Measurements from ENCODE around the gene TSR3. TPM values are rescaled to one million over a fixed set of nuclear protein-coding genes. Genes with fewer than 3 reads are reported as not detected.

TSR3 gene
- total and polyA plus RNA-seq, 12 donors: 41.5 to 83.4 (median 56.0) TPM

GRCh38 chr16:1335211-1335971 is 16.3 kb downstream of the TSR3 start:
- TF ChIP-seq CTCF (IDR thresholded peaks at IDR 0.05): no peak
- Histone ChIP-seq H3K4me1 (peaks cover 11 to 39% (median 31%) of the 10 kb centered on the region in 9 donors), H3K9me3 (peaks cover 0 to 3% (median 0%) of the 10 kb centered on the region in 11 donors), H3K27ac (no peak overlapping the region), H3K27me3 (peaks cover 16 to 62% (median 35%) of the 10 kb centered on the region in 7 donors), H3K4me3 (no peak overlapping the region), H3K36me3 (no peaks in the 10 kb centered on the region)
- WGBS, 2 donors: 59 to 65% methylated on average over 16 of the region's 16 CpGs
- ATAC-seq (no peak), DNase-seq (no peak)
- intact Hi-C loops (cut with DNase I): no loop called here

- WGBS, 2 donors: 40 to 43% methylated on average over 9 of the region's 9 CpGs
- TF ChIP-seq CTCF (IDR thresholded peaks at IDR 0.05): no peak
- Histone ChIP-seq H3K4me3 (peak overlapping the region in 3 of 10 donors; percentile 42 to 62 (median 52)), H3K9me3 (peaks cover 0 to 6% (median 0%) of the 10 kb centered on the region in 11 donors), H3K36me3 (no peaks in the 10 kb centered on the region), H3K27me3 (peaks cover 16 to 66% (median 35%) of the 10 kb centered on the region in 7 donors), H3K4me1 (peaks cover 11 to 39% (median 31%) of the 10 kb centered on the region in 9 donors), H3K27ac (no peak overlapping the region)
- intact Hi-C loops (cut with DNase I): no loop called here
- ATAC-seq (no peak), DNase-seq (no peak)
Observed at GRCh38 chr16:1334739-1335138, 16.9 kb downstream of the TSR3 start.

- 2 to 3% methylated on average over 71 to 73 of the region's 78 CpGs for WGBS, 2 donors
- intact Hi-C loops (cut with DNase I): no loop called here
- Histone ChIP-seq H3K27ac (peak overlapping the region in 4 of 10 donors; percentile 46 to 89 (median 76)), H3K36me3 (no peaks in the 10 kb centered on the region), H3K4me1 (peaks cover 11 to 39% (median 31%) of the 10 kb centered on the region in 9 donors), H3K4me3 (peak overlapping the region; percentile 33 to 64 (median 54)), H3K27me3 (peaks cover 16 to 66% (median 35%) of the 10 kb centered on the region in 7 donors), H3K9me3 (peaks cover 0 to 6% (median 0%) of the 10 kb centered on the region in 11 donors)
- TF ChIP-seq CTCF (IDR thresholded peaks at IDR 0.05): no peak
- ATAC-seq (no peak), DNase-seq (no peak)
Observed at GRCh38 chr16:1333854-1334700, 17.6 kb downstream of the TSR3 start.

GRCh38 chr16:1333149-1333812 is 18.4 kb downstream of the TSR3 start, which contains the start of gene BAIAP3:
Gene BAIAP3, plus strand, starts transcription at chr16:1333645. Its CDS starts 4,905 bp downstream, at chr16:1338550.
- TF ChIP-seq CTCF (IDR thresholded peaks at IDR 0.05): no peak
- intact Hi-C loops (cut with DNase I): no loop called here
- H3K4me1 ChIP-seq: peaks cover 11 to 39% (median 31%) of the 10 kb centered on the region in 9 donors
- no peaks in the 10 kb centered on the region for H3K36me3 ChIP-seq
- peak in 1 of 2 donors; percentile 66 for DNase-seq
- peak within 1 kb of the TSS; percentile 33 to 64 (median 54) for H3K4me3 ChIP-seq
- 3 to 5% methylated on average over 65 to 83 of the region's 83 CpGs for WGBS, 2 donors
- ATAC-seq: peak; percentile 35 to 85 (median 68)
- H3K27ac ChIP-seq: peak within 1 kb of the TSS in 8 of 10 donors; percentile 21 to 89 (median 70)
- H3K27me3 ChIP-seq: peaks cover 16 to 66% (median 35%) of the 10 kb centered on the region in 7 donors
- peaks cover 0 to 6% (median 0%) of the 10 kb centered on the region in 11 donors for H3K9me3 ChIP-seq

Data from heart right ventricle (tissue), 16 donors.